SKM-1 (cell line): ENCODE measurements around the gene KRT16.
"Not testable (repeated sequence)": the region's sequence is repeated elsewhere in the genome, so short reads cannot be mapped to it uniquely, and the experiment has no call there.

Experiments used
- DNase-seq: peaks from one replicate; lab custom pipeline; 2025; ENCODE audit not compliant: unreplicated experiment; lab: John Stamatoyannopoulos, UW

The KRT16 gene

GRCh38 chr17:41615454-41615853, 2.9 kb upstream of the KRT16 start:
- no peak for DNase-seq

GRCh38 chr17:41614767-41615166, 2.2 kb upstream of the KRT16 start:
- not testable (repeated sequence) for DNase-seq

GRCh38 chr17:41614098-41614497, 1.5 kb upstream of the KRT16 start:
- no peak for DNase-seq

GRCh38 chr17:41613277-41614082, 913 bp upstream of the KRT16 start:
- no peak for DNase-seq

GRCh38 chr17:41610965-41611640, 1.5 kb downstream of the KRT16 start:
- DNase-seq: no peak

- not testable (repeated sequence) for DNase-seq
These were observed 2.5 kb downstream of the KRT16 start for GRCh38 chr17:41610061-41610517.

- DNase-seq: not testable (repeated sequence)
These were observed 5.6 kb downstream of the KRT16 start for GRCh38 chr17:41606930-41607329.

GRCh38 chr17:41602524-41602923, 10.0 kb downstream of the KRT16 start:
- DNase-seq: no peak

GRCh38 chr17:41600318-41600717, 12.2 kb downstream of the KRT16 start:
- DNase-seq: no peak

- DNase-seq: no peak
These were observed 12.9 kb downstream of the KRT16 start for GRCh38 chr17:41599680-41600079.

GRCh38 chr17:41595585-41595984, 17.0 kb downstream of the KRT16 start:
- no peak for DNase-seq

- no peak for DNase-seq
These were observed 18.1 kb downstream of the KRT16 start for GRCh38 chr17:41594363-41594915.

- no peak for DNase-seq
These were observed 19.1 kb downstream of the KRT16 start for GRCh38 chr17:41593306-41593981.

- DNase-seq: no peak
These were observed 19.8 kb downstream of the KRT16 start for GRCh38 chr17:41592601-41593305.

GRCh38 chr17:41589301-41589700, 23.3 kb downstream of the KRT16 start:
- DNase-seq: no peak

- no peak for DNase-seq
These were observed 24.3 kb downstream of the KRT16 start for GRCh38 chr17:41588126-41588810.

- DNase-seq: no peak
These were observed 25.6 kb downstream of the KRT16 start, which contains the start of gene KRT14 for GRCh38 chr17:41586863-41587495. Gene KRT14, minus strand, starts transcription at chr17:41586895. Its CDS starts 61 bp downstream, at chr17:41586834.

- no peak for DNase-seq
These were observed 27.1 kb downstream of the KRT16 start for GRCh38 chr17:41585301-41586056.
